C4-2B (cell line): ENCODE data around the gene SRRD.

Source experiments
- CTCF ChIP-seq: fragments of 450-650 bp; conservative IDR thresholded peaks from 2 replicates; pipeline ENCODE4 v1.5.1; 2017; ENCODE audit warnings: mild to moderate bottlenecking
- ZFX ChIP-seq: fragments of 450-650 bp; IDR thresholded peaks from 2 replicates; pipeline ENCODE4 v1.6.1; 2017

GRCh38 chr22:26439559-26439958, 44.1 kb upstream of the SRRD start:
- TF ChIP-seq CTCF (no peak), ZFX (no peak)
